Smooth muscle cell (in vitro differentiated cells): ENCODE measurements around the gene HSPA1A. TPM values are rescaled to one million over a fixed set of nuclear protein-coding genes. Genes with fewer than 3 reads are reported as not detected.

ENCODE experiments used
- DNase-seq: peaks from one replicate; lab custom pipeline; 2025; ENCODE audit not compliant: unreplicated experiment; lab: John Stamatoyannopoulos, UW
- H2AFZ ChIP-seq: fragments of 200-600 bp; sonication (generic); 2 replicates; pipeline ENCODE4 v1.6.0; 2016; ENCODE audit warnings: antibody characterized with exemption, low read depth, mild to moderate bottlenecking
- H3F3A ChIP-seq: fragments of 200-600 bp; sonication (generic); 2 replicates; pipeline ENCODE4 v1.6.0; 2017; ENCODE audit warnings: antibody characterized with exemption, low read depth
- H3K27ac ChIP-seq: fragments of 200-600 bp; sonication (generic); 2 replicates; pipeline ENCODE4 v1.5.1; 2016; ENCODE audit warnings: low read depth, mild to moderate bottlenecking
- H3K27me3 ChIP-seq: fragments of 200-600 bp; sonication (generic); 2 replicates; pipeline ENCODE4 v1.6.1; 2016; ENCODE audit warnings: low read depth, mild to moderate bottlenecking
- H3K36me3 ChIP-seq: fragments of 200-600 bp; sonication (generic); 2 replicates; pipeline ENCODE4 v1.5.1; 2016; ENCODE audit warnings: low read depth
- H3K4me1 ChIP-seq: fragments of 200-600 bp; sonication (generic); 2 replicates; pipeline ENCODE4 v1.5.1; 2016; ENCODE audit warnings: low read depth
- H3K4me2 ChIP-seq: fragments of 200-600 bp; sonication (generic); 2 replicates; pipeline ENCODE4 v1.6.0; 2016; ENCODE audit warnings: mild to moderate bottlenecking
- H3K4me3 ChIP-seq: fragments of 200-600 bp; sonication (generic); 2 replicates; pipeline ENCODE4 v1.5.1; 2016; ENCODE audit warnings: mild to moderate bottlenecking
- H3K79me2 ChIP-seq: fragments of 200-600 bp; sonication (generic); 2 replicates; pipeline ENCODE4 v1.6.0; 2016; ENCODE audit warnings: low read depth, mild to moderate bottlenecking
- H3K9ac ChIP-seq: fragments of 200-600 bp; sonication (generic); 2 replicates; pipeline ENCODE4 v1.6.0; 2016; ENCODE audit warnings: low read depth
- H3K9me3 ChIP-seq: fragments of 200-600 bp; sonication (generic); replicated peaks from 2 replicates; pipeline ENCODE4 v1.5.1; 2016; ENCODE audit warnings: low read depth
- H4K20me1 ChIP-seq: fragments of 200-600 bp; sonication (generic); 2 replicates; pipeline ENCODE4 v1.6.0; 2016; ENCODE audit warnings: low read depth
- WGBS: methylation state at CpG from one replicate; pipeline ENCODE4 v1.1.7; 2016; ENCODE audit warnings: low lambda C conversion rate; 5-methylcytosine and 5-hydroxymethylcytosine counted together
- polyA plus RNA-seq: library from polyadenylated mRNA; unstranded; fragments of >200 nt; fragmentation: Nextera tagmentation; extraction: Ambion mirVana; gene quantifications from 2 replicates; pipeline ENCODE4 v1.2.1, GENCODE V29; 2016
- total RNA-seq: library from RNA; depleted of rRNA; stranded (reverse); fragments of >200 nt; gene quantifications from 2 replicates; pipeline ENCODE4 v1.2.3, GENCODE V29; 2014
- TF ChIP-seq, protein P1 (sequence below): fragments of 200-600 bp; sonication (generic); IDR thresholded peaks from 2 replicates; pipeline ENCODE4 v1.5.1; 2017; ENCODE audit warnings: borderline replicate concordance, mild to moderate bottlenecking, antibody characterized with exemption; ENCODE audit not compliant: insufficient read depth, poor library complexity, severe bottlenecking

HSPA1A gene
- total and polyA plus RNA-seq, 2 experiments from 2014 or later: 52.6 to 61.2 TPM

DNA sequence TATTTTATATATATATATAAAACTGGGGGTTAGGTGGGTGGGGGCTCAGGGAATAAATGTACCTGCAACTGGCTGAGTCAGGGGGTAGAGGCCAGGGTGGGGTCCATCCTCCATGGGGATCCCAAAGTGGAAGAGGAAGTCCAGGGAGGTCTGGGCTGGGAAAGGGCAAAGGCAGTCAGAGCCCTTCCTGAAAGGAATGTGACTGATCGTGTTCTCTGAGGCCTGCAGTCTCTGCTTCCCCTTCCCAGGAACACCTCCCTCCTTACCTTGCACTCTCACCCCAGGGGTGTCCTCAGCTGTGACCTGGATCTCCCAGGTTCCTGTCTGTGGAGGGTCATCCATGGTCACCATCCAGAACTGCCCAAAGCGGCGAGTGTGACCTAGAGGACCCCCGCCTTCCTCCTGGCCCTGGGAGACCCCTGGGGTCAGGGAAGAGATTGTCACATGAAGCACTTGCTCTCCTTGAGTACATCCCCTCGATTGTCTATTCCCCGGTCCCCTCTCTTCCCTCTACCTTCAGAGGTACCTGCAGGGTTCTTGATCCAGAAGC, 48.2 kb upstream of the HSPA1A start:
- Histone ChIP-seq H3K4me3 (no peak overlapping the region), H3K4me2 (no peak overlapping the region), H3K9me3 (no peaks in the 10 kb centered on the region), H3F3A (no peaks in the 10 kb centered on the region), H3K9ac (no peak overlapping the region), H2AFZ (no peak overlapping the region), H3K27ac (no peak overlapping the region), H3K4me1 (peaks cover 13% of the 10 kb centered on the region), H3K36me3 (no peaks in the 10 kb centered on the region), H4K20me1 (no peaks in the 10 kb centered on the region), H3K27me3 (no peaks in the 10 kb centered on the region), H3K79me2 (no peaks in the 10 kb centered on the region)
- TF ChIP-seq, protein P1, sequence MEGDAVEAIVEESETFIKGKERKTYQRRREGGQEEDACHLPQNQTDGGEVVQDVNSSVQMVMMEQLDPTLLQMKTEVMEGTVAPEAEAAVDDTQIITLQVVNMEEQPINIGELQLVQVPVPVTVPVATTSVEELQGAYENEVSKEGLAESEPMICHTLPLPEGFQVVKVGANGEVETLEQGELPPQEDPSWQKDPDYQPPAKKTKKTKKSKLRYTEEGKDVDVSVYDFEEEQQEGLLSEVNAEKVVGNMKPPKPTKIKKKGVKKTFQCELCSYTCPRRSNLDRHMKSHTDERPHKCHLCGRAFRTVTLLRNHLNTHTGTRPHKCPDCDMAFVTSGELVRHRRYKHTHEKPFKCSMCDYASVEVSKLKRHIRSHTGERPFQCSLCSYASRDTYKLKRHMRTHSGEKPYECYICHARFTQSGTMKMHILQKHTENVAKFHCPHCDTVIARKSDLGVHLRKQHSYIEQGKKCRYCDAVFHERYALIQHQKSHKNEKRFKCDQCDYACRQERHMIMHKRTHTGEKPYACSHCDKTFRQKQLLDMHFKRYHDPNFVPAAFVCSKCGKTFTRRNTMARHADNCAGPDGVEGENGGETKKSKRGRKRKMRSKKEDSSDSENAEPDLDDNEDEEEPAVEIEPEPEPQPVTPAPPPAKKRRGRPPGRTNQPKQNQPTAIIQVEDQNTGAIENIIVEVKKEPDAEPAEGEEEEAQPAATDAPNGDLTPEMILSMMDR: no peak
- DNase-seq: no peak
- 83% methylated on average over 6 of the region's 6 CpGs for WGBS

DNA sequence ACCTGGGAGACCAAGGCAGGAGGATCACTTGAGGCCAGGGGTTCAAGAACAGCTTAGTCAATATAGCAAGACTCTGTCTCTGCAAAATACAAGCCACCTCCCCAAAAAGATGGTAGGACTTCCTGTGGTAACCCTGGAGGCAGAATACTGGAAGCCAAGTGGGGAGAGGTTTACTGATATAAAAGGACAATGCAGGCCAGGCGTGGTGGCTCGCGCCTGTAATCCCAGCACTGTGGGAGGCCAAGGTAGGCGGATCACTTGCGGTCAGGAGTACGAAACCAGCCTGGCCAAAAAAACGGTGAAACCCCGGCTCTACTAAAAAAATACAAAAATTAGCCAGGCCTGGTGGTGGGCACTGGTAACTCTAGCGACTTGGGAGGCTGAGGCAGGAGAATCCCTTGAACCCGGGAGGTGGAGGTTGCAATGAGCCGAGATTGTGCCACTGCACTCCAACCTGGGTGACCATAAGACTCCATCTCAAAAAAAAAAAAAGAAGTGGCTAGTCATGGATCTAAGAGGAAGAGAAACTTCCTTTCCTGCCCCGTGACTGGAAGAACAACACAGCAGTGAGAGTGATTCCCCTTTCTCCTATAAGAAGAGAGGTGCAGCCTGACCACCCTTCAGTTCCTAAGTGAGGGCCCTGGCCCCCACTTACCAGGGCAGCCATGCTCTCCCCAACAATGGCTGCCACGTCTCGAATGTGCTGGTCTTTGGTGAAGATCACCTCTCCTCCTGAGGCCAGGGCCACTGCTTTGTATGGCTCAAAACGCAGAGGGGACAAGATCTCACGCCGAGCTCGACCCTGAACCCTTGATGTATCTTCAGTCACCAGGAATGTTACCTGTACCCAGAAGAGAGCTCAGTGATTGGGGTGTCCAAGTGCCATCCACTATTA, 46.7 kb upstream of the HSPA1A start:
- Histone ChIP-seq H3K4me3 (no peak overlapping the region), H3K79me2 (no peaks in the 10 kb centered on the region), H3K9ac (no peak overlapping the region), H3K36me3 (no peaks in the 10 kb centered on the region), H4K20me1 (no peaks in the 10 kb centered on the region), H3F3A (no peaks in the 10 kb centered on the region), H2AFZ (no peak overlapping the region), H3K27me3 (no peaks in the 10 kb centered on the region), H3K27ac (no peak overlapping the region), H3K4me1 (peaks cover 4% of the 10 kb centered on the region), H3K4me2 (no peak overlapping the region), H3K9me3 (no peaks in the 10 kb centered on the region)
- TF ChIP-seq, protein P1: no peak
- no peak for DNase-seq
- 93% methylated on average over 18 of the region's 18 CpGs for WGBS

GRCh38 chr6:31769684-31770371, 45.5 kb upstream of the HSPA1A start:
- WGBS: 70% methylated on average over 12 of the region's 12 CpGs
- Histone ChIP-seq H3K9me3 (no peaks in the 10 kb centered on the region), H3K4me2 (no peak overlapping the region), H3K4me1 (no peaks in the 10 kb centered on the region), H4K20me1 (no peaks in the 10 kb centered on the region), H3K27me3 (no peaks in the 10 kb centered on the region), H3K9ac (no peak overlapping the region), H3K79me2 (no peaks in the 10 kb centered on the region), H3F3A (no peaks in the 10 kb centered on the region), H3K36me3 (no peaks in the 10 kb centered on the region), H3K4me3 (no peak overlapping the region), H2AFZ (no peak overlapping the region), H3K27ac (no peak overlapping the region)
- no peak for DNase-seq
- TF ChIP-seq, protein P1: peak; percentile 64
